ENCODE measurements around the gene DDIT4.

The DDIT4 gene

GRCh38 chr10:72319416-72320254 lies 45.9 kb downstream of the DDIT4 start:
- Histone ChIP-seq H3K27me3 (no peaks in the 10 kb centered on the region), H3K4me1 (peaks cover 40% of the 10 kb centered on the region), H3K36me3 (no peaks in the 10 kb centered on the region), H3K4me3 (ENCODE audit: low read depth, low read length) (peak overlapping the region; percentile 34), H3K9me3 (no peaks in the 10 kb centered on the region)
- DNase-seq = peak; percentile 91
- TF ChIP-seq CTCF (IDR thresholded peaks at IDR 0.05; ENCODE audit: low read depth, low read length) = no peak

GRCh38 chr10:72320676-72321247 lies 47.0 kb downstream of the DDIT4 start:
- Histone ChIP-seq H3K9me3 (no peaks in the 10 kb centered on the region), H3K36me3 (no peaks in the 10 kb centered on the region), H3K4me3 (ENCODE audit: low read depth, low read length) (peak overlapping the region; percentile 44), H3K4me1 (peaks cover 40% of the 10 kb centered on the region), H3K27me3 (no peaks in the 10 kb centered on the region)
- TF ChIP-seq CTCF (IDR thresholded peaks at IDR 0.05; ENCODE audit: low read depth, low read length) = no peak
- peak; percentile 94 for DNase-seq

GRCh38 chr10:72321248-72322029 lies 47.7 kb downstream of the DDIT4 start:
- no peak for TF ChIP-seq CTCF (IDR thresholded peaks at IDR 0.05; ENCODE audit: low read depth, low read length)
- Histone ChIP-seq H3K4me3 (ENCODE audit: low read depth, low read length) (peak overlapping the region; percentile 44), H3K27me3 (no peaks in the 10 kb centered on the region), H3K36me3 (no peaks in the 10 kb centered on the region), H3K9me3 (no peaks in the 10 kb centered on the region), H3K4me1 (peaks cover 34% of the 10 kb centered on the region)
- DNase-seq = no peak

GRCh38 chr10:72322030-72322279 lies 48.2 kb downstream of the DDIT4 start:
- Histone ChIP-seq H3K36me3 (no peaks in the 10 kb centered on the region), H3K4me1 (peaks cover 30% of the 10 kb centered on the region), H3K9me3 (no peaks in the 10 kb centered on the region), H3K27me3 (no peaks in the 10 kb centered on the region), H3K4me3 (ENCODE audit: low read depth, low read length) (no peak overlapping the region)
- no peak for TF ChIP-seq CTCF (IDR thresholded peaks at IDR 0.05; ENCODE audit: low read depth, low read length)
- DNase-seq = no peak

GRCh38 chr10:72322280-72323058 lies 48.7 kb downstream of the DDIT4 start:
- Histone ChIP-seq H3K4me3 (ENCODE audit: low read depth, low read length) (no peak overlapping the region), H3K27me3 (no peaks in the 10 kb centered on the region), H3K36me3 (no peaks in the 10 kb centered on the region), H3K9me3 (no peaks in the 10 kb centered on the region), H3K4me1 (peaks cover 30% of the 10 kb centered on the region)
- no peak for TF ChIP-seq CTCF (IDR thresholded peaks at IDR 0.05; ENCODE audit: low read depth, low read length)
- no peak for DNase-seq

All from BE2C (cell line).